WTC11 (cell line): ENCODE data around the gene SPTY2D1. TPM values are rescaled to one million over a fixed set of nuclear protein-coding genes. Genes with fewer than 3 reads are reported as not detected.

Source experiments
- ATAC-seq: fragments of 200-7000 bp; cut with Tn5 transposase; 2 replicates; pipeline ENCODE4 v1.10.0; 2021; ENCODE audit warnings: mild to moderate bottlenecking, moderate library complexity
- CTCF ChIA-PET: fragments of 300-600 bp; sonication (Branson Sonifier 250); formaldehyde crosslinking; loops from one replicate; lab custom pipeline; 2021; ENCODE audit warnings: antibody characterized with exemption; lab: Charles Lee
- POLR2A ChIA-PET: fragments of 350-600 bp; sonication (Branson Sonifier 250); formaldehyde crosslinking; loops from one replicate; lab custom pipeline; 2021; ENCODE audit warnings: antibody characterized with exemption; lab: Charles Lee
- DNase-seq: peaks from one replicate; pipeline ENCODE4 v3.0.0; 2021; ENCODE audit warnings: low spot score
- H3K27ac Mint-ChIP-seq: 2 replicates; pipeline ENCODE4 v1.8.0; 2021; ENCODE audit warnings: mixed read lengths
- H3K27me3 Mint-ChIP-seq: 2 replicates; pipeline ENCODE4 v1.8.0; 2021; ENCODE audit warnings: low read depth, mild to moderate bottlenecking, moderate library complexity, mixed read lengths
- H3K36me3 Mint-ChIP-seq: 2 replicates; pipeline ENCODE4 v1.8.0; 2021; ENCODE audit warnings: mixed read lengths
- H3K4me1 Mint-ChIP-seq: 2 replicates; pipeline ENCODE4 v1.8.0; 2022; ENCODE audit warnings: mixed read lengths
- H3K4me3 Mint-ChIP-seq: 2 replicates; pipeline ENCODE4 v1.8.0; 2021; ENCODE audit warnings: mild to moderate bottlenecking, moderate library complexity, mixed read lengths
- H3K9me3 Mint-ChIP-seq: 2 replicates; pipeline ENCODE4 v1.8.0; 2021; ENCODE audit warnings: mixed read lengths
- ARID4B ChIP-seq: sonication (generic); formaldehyde crosslinking; IDR thresholded peaks from 2 replicates; pipeline ENCODE4 v1.8.0; 2023; ENCODE audit warnings: missing genetic modification reagents, mild to moderate bottlenecking, borderline replicate concordance
- CBFB ChIP-seq: sonication (generic); formaldehyde crosslinking; IDR thresholded peaks from 2 replicates; pipeline ENCODE4 v1.8.1; 2022; ENCODE audit warnings: mild to moderate bottlenecking, low read depth, missing genetic modification reagents
- CREM ChIP-seq: sonication (generic); formaldehyde crosslinking; IDR thresholded peaks from 2 replicates; pipeline ENCODE4 v1.8.1; 2022; ENCODE audit warnings: mild to moderate bottlenecking, missing genetic modification reagents, moderate library complexity
- E2F1 ChIP-seq: sonication (generic); formaldehyde crosslinking; IDR thresholded peaks from 2 replicates; pipeline ENCODE4 v1.8.0; 2022; ENCODE audit warnings: mild to moderate bottlenecking, missing genetic modification reagents
- GRHL2 ChIP-seq: fragments of 250-450 bp; sonication (Bioruptor Pico); IDR thresholded peaks from 2 replicates; pipeline ENCODE4 v1.8.0; 2022; ENCODE audit warnings: mild to moderate bottlenecking, moderate library complexity; ENCODE audit not compliant: insufficient replicate concordance, severe bottlenecking
- IRF2 ChIP-seq: sonication (generic); formaldehyde crosslinking; IDR thresholded peaks from 2 replicates; pipeline ENCODE4 v1.8.0; 2022; ENCODE audit warnings: low read depth, missing genetic modification reagents, borderline replicate concordance
- JUN ChIP-seq: sonication (generic); formaldehyde crosslinking; IDR thresholded peaks from 2 replicates; pipeline ENCODE4 v1.8.0; 2023; ENCODE audit warnings: mild to moderate bottlenecking, missing genetic modification reagents
- MAX ChIP-seq: sonication (generic); formaldehyde crosslinking; IDR thresholded peaks from 2 replicates; pipeline ENCODE4 v1.8.0; 2022; ENCODE audit warnings: mild to moderate bottlenecking, missing genetic modification reagents
- NFYB ChIP-seq: sonication (generic); formaldehyde crosslinking; conservative IDR thresholded peaks from 2 replicates; pipeline ENCODE4 v1.8.0; 2022; ENCODE audit warnings: low read depth, missing genetic modification reagents
- RELA ChIP-seq: sonication (generic); formaldehyde crosslinking; IDR thresholded peaks from 2 replicates; pipeline ENCODE4 v1.8.1; 2022; ENCODE audit warnings: missing genetic modification reagents, mild to moderate bottlenecking, borderline replicate concordance
- STAT6 ChIP-seq: sonication (generic); formaldehyde crosslinking; conservative IDR thresholded peaks from 2 replicates; pipeline ENCODE4 v1.8.1; 2023; ENCODE audit warnings: mild to moderate bottlenecking, low read depth, missing genetic modification reagents, moderate library complexity
- TEAD1 ChIP-seq: sonication (generic); formaldehyde crosslinking; IDR thresholded peaks from 2 replicates; pipeline ENCODE4 v1.8.0; 2022; ENCODE audit warnings: mild to moderate bottlenecking, missing genetic modification reagents
- ZBTB43 ChIP-seq: sonication (generic); formaldehyde crosslinking; IDR thresholded peaks from 2 replicates; pipeline ENCODE4 v1.8.1; 2023; ENCODE audit warnings: mild to moderate bottlenecking, missing genetic modification reagents
- ZNF281 ChIP-seq: sonication (generic); formaldehyde crosslinking; IDR thresholded peaks from 2 replicates; pipeline ENCODE4 v1.8.0; 2023; ENCODE audit warnings: mild to moderate bottlenecking, missing genetic modification reagents
- total RNA-seq: library from RNA; stranded (reverse); gene quantifications from 3 replicates; pipeline ENCODE4 v1.2.3, GENCODE V29; 2021
- TF ChIP-seq, protein P1 (sequence below): fragments of 250-450 bp; sonication (Bioruptor Pico); IDR thresholded peaks from 2 replicates; pipeline ENCODE4 v1.9.0; 2021; ENCODE audit warnings: moderate library complexity, mild to moderate bottlenecking, inconsistent platforms, borderline replicate concordance

SPTY2D1 gene
- total RNA-seq, 1 experiment from 2014 or later = 14.3 TPM

DNA sequence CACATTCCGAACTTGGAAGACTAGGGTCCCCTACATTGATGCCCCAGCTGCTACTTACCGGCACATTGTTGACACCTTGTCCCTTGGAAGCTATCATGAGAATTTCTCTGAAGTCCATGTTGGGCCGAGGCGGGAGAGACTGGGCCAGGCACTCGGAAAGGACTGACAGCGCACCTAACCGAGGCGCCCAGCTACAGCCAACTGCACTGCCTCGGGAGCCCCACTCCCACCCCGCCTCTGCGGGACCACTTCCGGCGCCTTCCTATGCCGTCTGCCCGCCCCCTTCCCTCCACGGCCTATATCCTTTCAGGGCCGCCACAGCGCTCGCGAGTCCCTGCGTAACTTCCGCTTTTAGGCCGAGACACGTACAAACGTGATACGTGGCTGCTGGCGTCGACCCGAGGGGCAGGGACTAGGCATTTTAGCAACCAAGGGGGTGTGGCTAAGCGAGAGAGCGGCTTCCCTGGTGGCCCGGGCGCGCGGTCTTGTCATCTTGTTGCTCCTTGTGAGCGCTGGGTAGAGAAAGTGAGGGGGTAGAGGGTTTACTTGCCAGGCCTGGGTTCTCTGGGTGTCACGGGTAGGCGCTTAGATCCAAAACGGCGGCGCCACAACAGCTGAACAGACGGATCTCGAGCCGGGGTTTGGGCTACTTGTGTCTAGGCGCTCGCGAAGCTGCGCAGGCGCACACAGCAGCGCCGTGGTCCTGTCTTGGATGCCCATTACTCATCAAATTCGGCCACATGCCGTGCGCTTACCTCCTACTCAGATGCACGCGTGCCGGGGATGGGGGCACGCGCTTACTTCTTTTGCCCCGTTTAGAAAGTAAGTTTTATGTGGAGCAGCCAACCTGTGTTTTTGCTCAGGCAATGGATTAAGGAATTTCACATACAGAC is at the start of gene SPTY2D1 (continued):
- TF ChIP-seq ZNF281 (CRISPR knock-in tag) = no peak
- peak; percentile 34; the same call in 1 of the 2 replicates for TF ChIP-seq ZBTB43 (CRISPR knock-in tag)
- TF ChIP-seq CREM (CRISPR knock-in tag) = peak; percentile 98
- TF ChIP-seq, protein P1, sequence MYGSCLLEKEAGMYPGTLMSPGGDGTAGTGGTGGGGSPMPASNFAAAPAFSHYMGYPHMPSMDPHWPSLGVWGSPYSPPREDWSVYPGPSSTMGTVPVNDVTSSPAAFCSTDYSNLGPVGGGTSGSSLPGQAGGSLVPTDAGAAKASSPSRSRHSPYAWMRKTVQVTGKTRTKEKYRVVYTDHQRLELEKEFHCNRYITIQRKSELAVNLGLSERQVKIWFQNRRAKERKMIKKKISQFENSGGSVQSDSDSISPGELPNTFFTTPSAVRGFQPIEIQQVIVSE = no peak
- peak; percentile 76 for TF ChIP-seq NFYB (CRISPR knock-in tag)
- peak; percentile 27; the same call in 1 of the 2 replicates for TF ChIP-seq ARID4B (CRISPR knock-in tag)

DNA sequence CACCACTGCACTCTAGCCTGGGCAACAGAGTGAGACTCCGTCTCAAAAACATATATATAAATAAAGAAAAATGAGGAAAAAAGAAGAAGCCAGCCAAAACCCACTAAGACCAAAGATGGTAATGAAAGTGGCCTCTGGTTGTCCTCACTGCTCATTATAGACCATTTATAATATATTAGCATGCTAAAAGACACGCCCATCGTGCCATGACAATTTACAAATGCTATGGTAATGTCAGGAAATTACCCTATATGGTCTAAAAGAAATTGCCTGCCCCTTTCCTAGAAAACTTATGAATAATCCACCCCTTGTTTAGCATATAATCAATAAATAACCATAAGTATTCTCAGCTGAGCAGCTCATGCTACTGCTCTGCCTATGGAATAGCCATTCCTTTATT is 48.3 kb upstream of the SPTY2D1 start:
- Mint-ChIP-seq H3K27ac (no peak overlapping the region), H3K36me3 (no peaks in the 10 kb centered on the region), H3K4me3 (no peak overlapping the region), H3K4me1 (0 out of 2 replicates have a peak, but pooled peaks cover 5% of the 10 kb centered on the region), H3K27me3 (no peaks in the 10 kb centered on the region; the same call in 1 of the 2 replicates), H3K9me3 (no peaks in the 10 kb centered on the region)
- POLR2A ChIA-PET = no interaction called here
- CTCF ChIA-PET = no interaction called here
- DNase-seq (no peak), ATAC-seq (no peak)
- TF ChIP-seq CBFB (CRISPR knock-in tag) (no peak), TEAD1 (CRISPR knock-in tag) (no peak), MAX (CRISPR knock-in tag) (no peak), GRHL2 (CRISPR knock-in tag) (no peak), JUN (CRISPR knock-in tag) (no peak), RELA (no peak), ARID4B (CRISPR knock-in tag) (no peak), IRF2 (no peak), CREM (CRISPR knock-in tag) (no peak), STAT6 (CRISPR knock-in tag) (no peak), E2F1 (no peak)
